ENCODE results near the gene KAZN. TPM values are rescaled to one million over a fixed set of nuclear protein-coding genes. Genes with fewer than 3 reads are reported as not detected.
A peak's percentile ranks its signal among the peaks of the same experiment; 100 is the strongest.

KAZN gene
- total and polyA plus RNA-seq, 4 donors, result 4.4 to 19.3 (median 9.6) TPM

DNA sequence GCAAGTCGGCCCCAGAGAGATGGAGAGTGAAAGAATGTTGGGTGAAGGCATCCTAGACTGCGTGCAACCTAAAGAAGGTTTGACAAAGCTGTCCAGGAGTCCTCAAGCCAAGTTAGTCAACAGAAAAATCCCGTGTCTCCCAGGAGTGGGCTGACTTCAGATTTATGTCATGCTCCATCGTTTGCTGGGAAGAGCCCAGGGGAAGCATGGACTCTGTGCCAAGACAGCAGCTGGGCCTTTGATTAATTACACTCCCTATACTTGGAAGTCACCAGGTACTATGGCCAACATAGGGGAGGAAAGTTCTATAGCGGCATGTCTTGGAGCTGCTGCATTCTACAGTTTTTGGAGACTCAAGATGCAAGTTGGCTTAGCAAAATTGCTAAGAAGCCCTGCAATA is 247.4 kb downstream of the KAZN start:
- Histone ChIP-seq H3K36me3 (ENCODE audit: control insufficient read depth in 1 of 2, insufficient read depth in 2 of 2, low read length in 1 of 2) (no peaks in the 10 kb centered on the region), H3K9me3 (ENCODE audit: control insufficient read depth, low read length) (peaks cover 12% of the 10 kb centered on the region), H3K27ac (ENCODE audit: low read depth in 1 of 2, low read length in 2 of 2) (no peak overlapping the region), H3K4me1 (ENCODE audit: control insufficient read depth in 1 of 2, insufficient read depth in 2 of 2, low read length in 2 of 2) (no peaks in the 10 kb centered on the region), H3K27me3 (ENCODE audit: control insufficient read depth in 1 of 2, insufficient read depth in 2 of 2, low read length in 1 of 2) (no peaks in the 10 kb centered on the region), H3K4me3 (ENCODE audit: low read length in 2 of 2) (no peak overlapping the region)
- ATAC-seq (ENCODE audit: low FRiP score) (no peak), DNase-seq (no peak)
- WGBS, 2 donors, result 54 to 62% methylated on average over 5 of the region's 5 CpGs
- intact Hi-C loops (cut with DNase I), result no loop called here

- peaks cover 8% of the 10 kb centered on the region for H3K9me3 ChIP-seq (ENCODE audit: control insufficient read depth, low read length)
- intact Hi-C loops (cut with DNase I), result no loop called here
- no peaks in the 10 kb centered on the region for H3K36me3 ChIP-seq (ENCODE audit: control insufficient read depth in 1 of 2, insufficient read depth in 2 of 2, low read length in 1 of 2)
- no peaks in the 10 kb centered on the region for H3K27me3 ChIP-seq (ENCODE audit: control insufficient read depth in 1 of 2, insufficient read depth in 2 of 2, low read length in 1 of 2)
- WGBS, 2 donors, result 71 to 78% methylated on average over 4 of the region's 4 CpGs
- DNase-seq (peak in 1 of 2 donors; percentile 2), ATAC-seq (ENCODE audit: low FRiP score) (no peak)
- H3K27ac ChIP-seq (ENCODE audit: low read depth in 1 of 2, low read length in 2 of 2), result no peak overlapping the region
- no peak overlapping the region for H3K4me3 ChIP-seq (ENCODE audit: low read length in 2 of 2)
- H3K4me1 ChIP-seq (ENCODE audit: control insufficient read depth in 1 of 2, insufficient read depth in 2 of 2, low read length in 2 of 2), result no peaks in the 10 kb centered on the region
These were observed 248.2 kb downstream of the KAZN start for GRCh38 chr1:14846688-14847087.

- no peak overlapping the region for H3K27ac ChIP-seq (ENCODE audit: low read depth in 1 of 2, low read length in 2 of 2)
- DNase-seq (no peak), ATAC-seq (ENCODE audit: low FRiP score) (no peak)
- 84 to 86% methylated on average over 6 of the region's 6 CpGs for WGBS, 2 donors
- no peaks in the 10 kb centered on the region for H3K4me1 ChIP-seq (ENCODE audit: control insufficient read depth in 1 of 2, insufficient read depth in 2 of 2, low read length in 2 of 2)
- no peaks in the 10 kb centered on the region for H3K36me3 ChIP-seq (ENCODE audit: control insufficient read depth in 1 of 2, insufficient read depth in 2 of 2, low read length in 1 of 2)
- H3K27me3 ChIP-seq (ENCODE audit: control insufficient read depth in 1 of 2, insufficient read depth in 2 of 2, low read length in 1 of 2), result no peaks in the 10 kb centered on the region
- H3K9me3 ChIP-seq (ENCODE audit: control insufficient read depth, low read length), result peaks cover 2% of the 10 kb centered on the region
- intact Hi-C loops (cut with DNase I), result no loop called here
- H3K4me3 ChIP-seq (ENCODE audit: low read length in 2 of 2), result no peak overlapping the region
These were observed 249.7 kb downstream of the KAZN start for GRCh38 chr1:14848203-14848602.

DNA sequence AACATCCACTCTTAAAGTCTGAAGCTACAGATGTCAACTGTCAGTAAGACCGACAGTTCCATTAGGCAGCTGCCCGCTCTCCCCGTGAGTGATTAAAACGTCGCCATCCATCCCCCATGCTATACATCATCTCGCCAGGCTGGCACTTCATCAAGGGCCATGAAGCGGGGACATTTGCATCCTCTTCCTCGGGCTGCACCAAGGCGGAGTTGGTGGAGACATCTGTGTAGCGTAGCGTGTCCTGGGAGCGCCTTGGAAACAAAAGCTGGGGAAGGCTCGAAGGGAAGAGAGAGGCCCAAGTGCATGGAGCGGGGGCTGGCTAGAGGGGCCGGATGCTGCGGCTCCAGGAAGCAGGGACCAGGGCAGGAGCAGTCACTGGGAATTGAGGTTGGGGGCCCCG is 250.1 kb downstream of the KAZN start:
- intact Hi-C loops (cut with DNase I), result no loop called here
- ATAC-seq (ENCODE audit: low FRiP score), result no peak
- H3K27ac ChIP-seq (ENCODE audit: low read depth in 1 of 2, low read length in 2 of 2), result no peak overlapping the region
- no peaks in the 10 kb centered on the region for H3K9me3 ChIP-seq (ENCODE audit: control insufficient read depth, low read length)
- H3K4me1 ChIP-seq (ENCODE audit: control insufficient read depth in 1 of 2, insufficient read depth in 2 of 2, low read length in 2 of 2), result no peaks in the 10 kb centered on the region
- H3K27me3 ChIP-seq (ENCODE audit: control insufficient read depth in 1 of 2, insufficient read depth in 2 of 2, low read length in 1 of 2), result no peaks in the 10 kb centered on the region
- H3K4me3 ChIP-seq (ENCODE audit: low read length in 2 of 2), result no peak overlapping the region
- no peak for DNase-seq
- no peaks in the 10 kb centered on the region for H3K36me3 ChIP-seq (ENCODE audit: control insufficient read depth in 1 of 2, insufficient read depth in 2 of 2, low read length in 1 of 2)
- WGBS, 2 donors, result 62 to 74% methylated on average over 17 of the region's 17 CpGs

- H3K4me1 ChIP-seq (ENCODE audit: control insufficient read depth in 1 of 2, insufficient read depth in 2 of 2, low read length in 2 of 2), result no peaks in the 10 kb centered on the region
- no peak for ATAC-seq (ENCODE audit: low FRiP score)
- 68 to 81% methylated on average over 8 of the region's 8 CpGs for WGBS, 2 donors
These were observed 250.6 kb downstream of the KAZN start for GRCh38 chr1:14849038-14849437.

GRCh38 chr1:14850563-14850962 is 252.1 kb downstream of the KAZN start:
- Histone ChIP-seq H3K4me1 (ENCODE audit: control insufficient read depth in 1 of 2, insufficient read depth in 2 of 2, low read length in 2 of 2) (no peaks in the 10 kb centered on the region), H3K36me3 (ENCODE audit: control insufficient read depth in 1 of 2, insufficient read depth in 2 of 2, low read length in 1 of 2) (no peaks in the 10 kb centered on the region), H3K4me3 (ENCODE audit: low read length in 2 of 2) (no peak overlapping the region), H3K27me3 (ENCODE audit: control insufficient read depth in 1 of 2, insufficient read depth in 2 of 2, low read length in 1 of 2) (no peaks in the 10 kb centered on the region), H3K9me3 (ENCODE audit: control insufficient read depth, low read length) (no peaks in the 10 kb centered on the region), H3K27ac (ENCODE audit: low read depth in 1 of 2, low read length in 2 of 2) (no peak overlapping the region)
- no peak for DNase-seq
- WGBS, 2 donors, result 72 to 83% methylated on average over 5 of the region's 5 CpGs
- ATAC-seq (ENCODE audit: low FRiP score), result no peak
- intact Hi-C loops (cut with DNase I), result no loop called here

More at GRCh38 chr1:14849038-14849437, 250.6 kb downstream of the KAZN start:
- no peak for DNase-seq
- no peak overlapping the region for H3K27ac ChIP-seq (ENCODE audit: low read depth in 1 of 2, low read length in 2 of 2)
- no peaks in the 10 kb centered on the region for H3K9me3 ChIP-seq (ENCODE audit: control insufficient read depth, low read length)
- no peaks in the 10 kb centered on the region for H3K36me3 ChIP-seq (ENCODE audit: control insufficient read depth in 1 of 2, insufficient read depth in 2 of 2, low read length in 1 of 2)
- no peak overlapping the region for H3K4me3 ChIP-seq (ENCODE audit: low read length in 2 of 2)
- no peaks in the 10 kb centered on the region for H3K27me3 ChIP-seq (ENCODE audit: control insufficient read depth in 1 of 2, insufficient read depth in 2 of 2, low read length in 1 of 2)
- intact Hi-C loops (cut with DNase I), result no loop called here

DNA sequence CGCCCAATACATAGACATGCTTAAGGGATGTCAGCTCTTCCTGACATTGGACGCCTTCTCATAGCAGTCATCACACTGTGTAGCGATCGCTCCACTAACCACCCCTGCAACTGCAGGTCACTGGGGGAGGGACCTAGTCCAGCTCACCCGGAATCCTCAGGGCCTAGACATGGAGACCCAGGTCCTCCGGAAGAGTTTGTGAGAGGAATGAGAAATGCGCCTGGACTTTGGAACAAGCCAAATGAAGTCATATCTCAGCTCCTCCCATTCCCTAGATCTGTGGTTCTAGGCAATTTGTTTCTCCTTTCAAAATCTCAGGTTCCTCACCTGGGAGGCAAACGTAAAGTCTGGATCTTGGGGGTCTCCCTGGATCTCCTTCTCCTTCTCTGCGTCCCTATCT is 253.3 kb downstream of the KAZN start:
- Histone ChIP-seq H3K36me3 (ENCODE audit: control insufficient read depth in 1 of 2, insufficient read depth in 2 of 2, low read length in 1 of 2) (no peaks in the 10 kb centered on the region), H3K4me1 (ENCODE audit: control insufficient read depth in 1 of 2, insufficient read depth in 2 of 2, low read length in 2 of 2) (no peaks in the 10 kb centered on the region), H3K27ac (ENCODE audit: low read depth in 1 of 2, low read length in 2 of 2) (no peak overlapping the region), H3K27me3 (ENCODE audit: control insufficient read depth in 1 of 2, insufficient read depth in 2 of 2, low read length in 1 of 2) (no peaks in the 10 kb centered on the region), H3K4me3 (ENCODE audit: low read length in 2 of 2) (no peak overlapping the region), H3K9me3 (ENCODE audit: control insufficient read depth, low read length) (no peaks in the 10 kb centered on the region)
- DNase-seq, result no peak
- WGBS, 2 donors, result 91 to 92% methylated on average over 9 of the region's 9 CpGs
- intact Hi-C loops (cut with DNase I), result no loop called here
- ATAC-seq (ENCODE audit: low FRiP score), result no peak

DNA sequence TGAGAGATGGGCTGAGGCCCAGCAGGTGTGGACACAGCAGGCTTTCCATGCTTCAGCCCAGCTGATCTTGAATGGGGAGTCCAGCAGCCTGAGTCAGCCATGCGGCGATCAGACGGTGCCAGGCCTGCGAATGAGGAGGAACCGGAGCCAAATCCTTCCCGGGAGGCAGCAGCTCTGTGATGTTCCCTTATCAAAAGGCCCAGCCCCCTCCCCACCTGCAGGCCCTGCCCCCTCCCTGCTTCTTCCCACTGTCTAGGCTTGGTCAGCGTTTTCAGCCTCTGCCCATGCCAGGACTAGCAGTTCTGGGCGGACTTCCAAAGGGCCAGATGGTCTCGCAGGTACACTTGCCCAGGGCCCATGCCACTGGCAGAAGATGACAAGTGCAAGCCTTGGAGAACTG is 253.8 kb downstream of the KAZN start:
- ATAC-seq (ENCODE audit: low FRiP score), result no peak
- intact Hi-C loops (cut with DNase I), result no loop called here
- no peak overlapping the region for H3K4me3 ChIP-seq (ENCODE audit: low read length in 2 of 2)
- WGBS, 2 donors, result 79% methylated on average over 9 of the region's 9 CpGs
- no peaks in the 10 kb centered on the region for H3K36me3 ChIP-seq (ENCODE audit: control insufficient read depth in 1 of 2, insufficient read depth in 2 of 2, low read length in 1 of 2)
- H3K27me3 ChIP-seq (ENCODE audit: control insufficient read depth in 1 of 2, insufficient read depth in 2 of 2, low read length in 1 of 2), result no peaks in the 10 kb centered on the region
- DNase-seq, result no peak
- H3K27ac ChIP-seq (ENCODE audit: low read depth in 1 of 2, low read length in 2 of 2), result no peak overlapping the region
- H3K9me3 ChIP-seq (ENCODE audit: control insufficient read depth, low read length), result no peaks in the 10 kb centered on the region
- H3K4me1 ChIP-seq (ENCODE audit: control insufficient read depth in 1 of 2, insufficient read depth in 2 of 2, low read length in 2 of 2), result no peaks in the 10 kb centered on the region

- intact Hi-C loops (cut with DNase I), result no loop called here
- Histone ChIP-seq H3K27ac (ENCODE audit: low read depth in 1 of 2, low read length in 2 of 2) (no peak overlapping the region), H3K4me1 (ENCODE audit: control insufficient read depth in 1 of 2, insufficient read depth in 2 of 2, low read length in 2 of 2) (no peaks in the 10 kb centered on the region), H3K27me3 (ENCODE audit: control insufficient read depth in 1 of 2, insufficient read depth in 2 of 2, low read length in 1 of 2) (no peaks in the 10 kb centered on the region), H3K4me3 (ENCODE audit: low read length in 2 of 2) (no peak overlapping the region), H3K36me3 (ENCODE audit: control insufficient read depth in 1 of 2, insufficient read depth in 2 of 2, low read length in 1 of 2) (no peaks in the 10 kb centered on the region), H3K9me3 (ENCODE audit: control insufficient read depth, low read length) (no peaks in the 10 kb centered on the region)
- 71 to 78% methylated on average over 5 of the region's 5 CpGs for WGBS, 2 donors
- DNase-seq (no peak), ATAC-seq (ENCODE audit: low FRiP score) (no peak)
These were observed 255.0 kb downstream of the KAZN start for GRCh38 chr1:14853518-14853917.
